Measurements from ENCODE around the gene SLC30A2.

SLC30A2 gene

DNA sequence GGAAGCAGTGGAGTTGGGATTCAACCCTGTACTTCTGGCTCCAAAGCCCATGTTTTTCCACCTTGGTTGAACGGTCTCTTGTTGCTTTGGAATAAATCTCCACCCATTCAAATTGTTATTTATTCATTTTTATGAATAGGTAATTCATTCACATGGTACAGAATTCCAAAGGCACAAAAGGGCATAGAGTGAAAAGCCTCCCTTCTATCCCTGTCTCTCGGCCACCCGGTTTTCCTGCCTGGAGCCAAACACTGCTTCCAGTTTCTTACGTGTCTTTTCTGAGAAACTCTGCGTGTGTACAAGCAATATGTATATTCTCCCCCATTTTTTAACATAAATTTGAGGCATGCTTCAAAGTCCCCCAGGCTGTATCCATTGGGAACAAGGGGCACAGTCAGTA lies 20.4 kb downstream of the SLC30A2 start:
- no peak overlapping the region for H3K4me3 ChIP-seq (replicated peaks in 1 of 2; ENCODE audit: low read depth in 2 of 2, low read length in 2 of 2)
- DNase-seq (ENCODE audit: low read depth in 2 of 2), result no peak
- no peak for TF ChIP-seq CTCF (IDR thresholded peaks at IDR 0.05; ENCODE audit: low read depth, low read length)

- no peak for DNase-seq (ENCODE audit: low read depth in 2 of 2)
- no peak overlapping the region for H3K4me3 ChIP-seq (replicated peaks in 1 of 2; ENCODE audit: low read depth in 2 of 2, low read length in 2 of 2)
- no peak for TF ChIP-seq CTCF (IDR thresholded peaks at IDR 0.05; ENCODE audit: low read depth, low read length)
Measured at GRCh38 chr1:26025060-26025459, 20.9 kb downstream of the SLC30A2 start.

DNA sequence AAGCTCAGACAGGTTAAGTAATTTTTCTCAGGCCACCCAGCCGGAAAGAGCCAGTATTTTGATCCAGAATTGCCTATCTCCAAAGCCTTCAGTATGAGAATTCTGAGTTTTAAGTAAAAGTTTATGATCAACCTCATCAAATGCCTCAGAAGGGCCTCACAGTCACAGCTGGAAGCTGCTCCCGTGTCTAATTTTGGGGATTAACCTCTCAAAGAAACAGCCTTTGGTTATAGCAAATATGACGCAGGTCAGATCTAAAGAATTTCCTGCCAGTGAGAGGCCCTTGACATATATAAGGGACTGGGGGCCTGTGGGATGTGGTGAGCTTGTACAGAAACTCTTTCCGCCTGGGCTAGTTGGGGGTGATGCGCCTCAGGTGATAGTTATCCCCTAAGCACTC lies 22.1 kb downstream of the SLC30A2 start:
- TF ChIP-seq CTCF (IDR thresholded peaks at IDR 0.05; ENCODE audit: low read depth, low read length), result no peak
- no peak overlapping the region for H3K4me3 ChIP-seq (replicated peaks in 1 of 2; ENCODE audit: low read depth in 2 of 2, low read length in 2 of 2)
- no peak for DNase-seq (ENCODE audit: low read depth in 2 of 2)

DNA sequence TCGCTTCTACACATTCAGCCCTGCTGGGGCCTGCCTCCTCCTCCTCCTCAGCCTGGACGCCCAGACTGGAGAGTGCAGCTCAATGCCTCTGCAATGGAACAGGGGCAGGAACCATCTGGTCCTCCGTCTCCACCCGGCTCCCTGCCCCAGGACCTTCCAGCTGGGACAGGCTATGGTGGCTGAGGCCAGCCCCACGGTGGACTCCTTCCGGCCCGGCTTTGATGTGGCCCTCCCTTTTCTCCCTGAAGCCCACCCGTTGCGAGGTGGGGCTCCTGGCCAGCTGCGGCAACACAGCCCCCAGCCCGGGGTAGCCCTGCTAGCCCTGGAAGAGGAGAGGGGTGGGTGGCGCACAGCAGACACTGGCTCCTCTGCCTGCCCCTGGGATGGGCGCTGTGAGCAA lies 22.9 kb downstream of the SLC30A2 start:
- no peak for TF ChIP-seq CTCF (IDR thresholded peaks at IDR 0.05; ENCODE audit: low read depth, low read length)

GRCh38 chr1:26022404-26022779 lies 23.5 kb downstream of the SLC30A2 start:
- no peak for DNase-seq (ENCODE audit: low read depth in 2 of 2)
- TF ChIP-seq CTCF (IDR thresholded peaks at IDR 0.05; ENCODE audit: low read depth, low read length), result no peak
- H3K4me3 ChIP-seq (replicated peaks in 1 of 2; ENCODE audit: low read depth in 2 of 2, low read length in 2 of 2), result no peak overlapping the region

More for the DNA sequence above, 22.9 kb downstream of the SLC30A2 start:
- DNase-seq (ENCODE audit: low read depth in 2 of 2), result no peak
- H3K4me3 ChIP-seq (replicated peaks in 1 of 2; ENCODE audit: low read depth in 2 of 2, low read length in 2 of 2), result no peak overlapping the region

- no peak for TF ChIP-seq CTCF (IDR thresholded peaks at IDR 0.05; ENCODE audit: low read depth, low read length)
- DNase-seq (ENCODE audit: low read depth in 2 of 2), result peak in 1 of 2 donors; percentile 39
- H3K4me3 ChIP-seq (replicated peaks in 1 of 2; ENCODE audit: low read depth in 2 of 2, low read length in 2 of 2), result peak within 1 kb of the TSS in 1 of 2 donors; percentile 25
Measured at GRCh38 chr1:26021647-26022403, 24.1 kb downstream of the SLC30A2 start, which contains the start of gene EXTL1. EXTL1 (plus strand) TSS chr1:26021775; CDS start chr1:26022647, 872 bp downstream.
